Activated T-cell treated with anti-CD3 and anti-CD28 coated beads for 1 hour (primary cell): ENCODE results near the gene PRR19.

Experiments
- DNase-seq: peaks from one replicate; pipeline ENCODE4 v3.0.0-alpha.2; 2020; ENCODE audit warnings: low read depth

The PRR19 gene

GRCh38 chr19:42271045-42271419, 30.9 kb upstream of the PRR19 start:
- DNase-seq: no peak

DNA sequence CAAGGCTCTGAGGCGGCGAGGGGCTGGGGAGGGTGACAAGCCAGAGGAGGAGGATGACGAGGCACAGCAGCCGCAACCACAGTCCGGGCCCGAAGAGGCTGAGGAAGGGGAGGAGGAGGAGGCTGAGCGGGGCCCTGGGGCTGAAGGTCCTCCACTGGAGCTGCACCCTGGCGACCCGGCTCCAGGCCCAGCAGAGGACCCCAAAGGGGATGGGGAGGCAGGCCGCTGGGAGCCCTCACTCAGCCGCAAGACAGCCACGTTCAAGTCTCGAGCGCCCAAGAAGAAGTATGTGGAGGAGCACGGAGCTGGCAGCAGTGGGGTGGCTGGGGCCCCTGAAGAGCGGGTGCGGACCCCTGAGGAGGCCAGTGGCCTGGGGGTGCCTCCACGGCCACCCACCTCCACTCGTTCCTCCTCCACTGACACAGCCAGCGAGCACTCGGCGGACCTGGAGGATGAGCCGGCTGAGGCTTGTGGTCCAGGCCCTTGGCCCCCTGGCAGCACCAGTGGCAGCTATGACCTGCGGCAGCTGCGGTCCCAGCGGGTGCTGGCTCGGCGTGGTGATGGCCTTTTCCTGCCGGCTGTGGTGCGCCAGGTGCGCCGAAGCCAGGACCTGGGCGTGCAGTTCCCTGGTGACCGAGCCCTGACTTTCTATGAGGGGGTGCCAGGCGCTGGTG, 29.9 kb upstream of the PRR19 start:
- no peak for DNase-seq

GRCh38 chr19:42272535-42272897, 29.4 kb upstream of the PRR19 start:
- no peak for DNase-seq

DNA sequence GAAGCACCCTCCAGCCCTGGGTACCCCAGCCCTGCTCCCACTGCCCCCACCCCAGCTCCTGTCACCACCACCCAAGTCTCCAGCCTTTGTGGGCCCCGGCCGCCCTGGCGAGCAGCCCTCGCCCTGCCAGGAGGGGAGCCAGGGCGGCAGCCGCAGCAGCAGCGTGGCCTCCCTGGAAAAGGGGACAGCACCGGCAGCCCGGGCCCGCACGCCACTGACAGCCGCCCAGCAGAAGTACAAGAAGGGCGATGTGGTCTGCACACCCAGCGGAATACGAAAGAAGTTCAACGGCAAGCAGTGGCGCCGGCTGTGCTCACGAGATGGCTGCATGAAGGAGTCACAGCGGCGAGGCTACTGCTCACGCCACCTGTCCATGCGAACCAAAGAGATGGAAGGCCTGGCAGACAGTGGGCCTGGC, 28.9 kb upstream of the PRR19 start:
- no peak for DNase-seq

DNA sequence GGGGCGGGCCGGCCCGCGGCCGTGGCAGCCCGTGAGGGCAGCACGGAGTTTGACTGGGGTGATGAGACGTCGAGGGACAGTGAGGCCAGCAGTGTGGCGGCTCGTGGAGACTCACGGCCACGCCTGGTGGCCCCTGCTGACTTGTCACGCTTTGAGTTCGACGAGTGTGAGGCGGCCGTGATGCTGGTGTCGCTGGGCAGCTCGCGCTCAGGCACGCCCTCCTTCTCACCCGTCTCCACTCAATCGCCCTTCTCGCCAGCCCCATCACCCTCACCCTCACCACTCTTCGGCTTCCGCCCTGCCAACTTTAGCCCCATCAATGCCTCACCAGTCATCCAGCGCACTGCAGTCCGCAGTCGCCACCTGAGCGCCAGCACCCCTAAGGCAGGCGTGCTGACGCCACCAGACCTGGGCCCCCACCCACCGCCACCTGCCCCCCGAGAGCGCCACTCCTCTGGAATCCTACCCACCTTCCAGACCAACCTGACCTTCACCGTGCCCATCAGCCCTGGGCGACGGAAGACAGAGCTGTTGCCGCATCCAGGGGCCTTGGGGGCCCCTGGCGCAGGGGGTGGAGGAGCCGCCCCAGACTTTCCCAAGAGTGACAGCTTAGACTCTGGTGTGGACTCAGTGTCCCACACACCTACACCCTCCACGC, 28.4 kb upstream of the PRR19 start:
- DNase-seq: no peak

DNA sequence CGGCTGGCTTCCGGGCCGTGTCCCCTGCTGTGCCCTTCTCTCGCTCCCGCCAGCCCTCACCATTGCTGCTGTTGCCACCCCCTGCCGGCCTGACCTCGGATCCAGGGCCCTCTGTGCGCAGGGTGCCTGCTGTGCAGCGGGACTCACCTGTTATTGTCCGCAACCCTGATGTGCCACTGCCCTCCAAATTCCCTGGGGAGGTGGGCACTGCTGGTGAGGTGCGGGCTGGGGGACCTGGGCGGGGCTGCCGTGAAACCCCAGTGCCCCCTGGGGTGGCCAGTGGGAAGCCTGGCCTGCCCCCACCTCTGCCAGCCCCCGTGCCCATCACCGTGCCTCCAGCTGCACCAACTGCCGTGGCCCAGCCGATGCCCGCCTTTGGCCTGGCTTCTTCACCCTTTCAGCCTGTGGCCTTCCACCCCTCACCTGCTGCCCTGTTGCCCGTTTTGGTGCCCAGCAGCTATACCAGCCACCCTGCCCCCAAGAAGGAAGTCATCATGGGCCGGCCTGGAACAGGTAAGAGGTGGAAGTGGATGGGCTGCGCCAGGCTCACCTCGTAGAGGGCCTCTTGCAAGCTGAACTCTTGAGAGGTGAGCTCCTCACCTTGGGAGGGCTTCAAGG, 27.8 kb upstream of the PRR19 start:
- DNase-seq: no peak

GRCh38 chr19:42275103-42275502, 26.8 kb upstream of the PRR19 start:
- DNase-seq: no peak

DNA sequence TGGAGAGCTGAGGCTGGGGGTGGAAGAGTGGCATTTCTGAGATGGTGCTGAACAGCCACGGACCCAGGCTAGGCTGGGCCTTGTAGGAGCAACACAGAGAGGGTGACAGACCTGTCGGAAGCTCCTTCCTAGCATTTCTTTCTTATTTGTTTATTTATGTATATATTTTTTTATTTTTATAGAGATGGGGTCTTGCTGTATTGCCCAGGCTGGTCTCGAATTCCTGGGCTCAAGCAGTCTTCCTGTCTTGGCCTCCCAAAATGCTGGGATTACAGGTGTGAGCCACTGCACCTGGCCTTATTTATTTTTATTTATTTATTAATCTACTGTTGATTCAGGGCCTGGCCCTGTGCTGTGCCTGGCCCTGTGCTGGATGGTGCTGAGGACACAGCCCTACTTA, 26.4 kb upstream of the PRR19 start:
- DNase-seq: no peak

DNA sequence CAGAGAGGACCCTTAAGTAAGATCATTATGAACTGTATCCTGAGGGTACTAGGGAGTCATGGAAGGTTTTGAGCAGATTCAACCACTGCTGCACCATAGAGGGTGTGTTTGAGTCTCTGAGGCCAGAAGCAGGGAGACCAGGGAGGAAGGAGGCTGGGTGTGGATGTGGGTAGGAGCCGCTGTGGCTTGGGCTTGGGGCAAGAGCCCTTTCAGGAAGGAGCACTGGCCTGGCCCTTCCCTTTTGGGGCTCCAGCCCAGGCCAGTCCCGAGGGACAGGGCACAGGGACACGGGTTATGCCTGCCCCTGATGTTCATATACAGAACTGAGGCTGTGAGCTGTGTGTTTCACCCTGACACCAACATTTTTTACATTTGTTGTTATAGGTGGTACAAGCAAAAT, 25.6 kb upstream of the PRR19 start:
- no peak for DNase-seq

GRCh38 chr19:42276821-42277220, 25.1 kb upstream of the PRR19 start:
- no peak for DNase-seq

DNA sequence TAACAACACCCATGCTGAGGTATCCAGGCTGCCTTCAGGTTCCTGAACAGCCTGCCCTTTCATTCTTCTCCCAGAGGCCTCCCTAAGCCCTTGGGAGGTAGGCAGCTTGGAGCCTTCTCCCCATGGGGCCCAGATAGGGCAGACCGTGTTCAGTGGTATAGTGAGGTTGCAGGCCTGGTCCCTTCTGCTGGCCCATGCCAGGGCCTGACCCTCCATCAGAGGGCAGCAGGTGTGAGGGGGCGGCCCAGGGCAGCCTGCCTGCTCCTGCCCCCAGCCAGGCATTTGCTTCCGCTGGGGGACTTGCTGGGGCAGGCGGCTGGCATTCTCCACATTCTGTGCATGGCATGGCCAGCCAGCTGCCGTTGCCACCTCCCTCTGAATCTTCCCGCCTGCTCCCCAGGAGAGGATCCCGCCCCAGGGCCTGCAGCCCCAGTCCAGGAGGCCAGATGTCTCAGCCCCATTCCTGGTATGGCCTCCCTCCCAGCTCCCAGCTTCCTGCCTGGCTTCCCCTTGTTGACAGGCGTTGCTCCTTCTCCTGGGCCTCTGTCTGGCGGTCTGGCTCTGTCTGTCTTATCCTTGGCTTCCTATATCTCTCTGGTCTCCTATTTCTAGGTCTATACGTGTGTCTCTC, 24.0 kb upstream of the PRR19 start:
- no peak for DNase-seq

- no peak for DNase-seq
These were observed 23.3 kb upstream of the PRR19 start for GRCh38 chr19:42278452-42279154.

GRCh38 chr19:42279155-42279901, 22.6 kb upstream of the PRR19 start:
- DNase-seq: no peak

GRCh38 chr19:42279902-42280814, 21.8 kb upstream of the PRR19 start:
- peak; percentile 78 for DNase-seq

DNA sequence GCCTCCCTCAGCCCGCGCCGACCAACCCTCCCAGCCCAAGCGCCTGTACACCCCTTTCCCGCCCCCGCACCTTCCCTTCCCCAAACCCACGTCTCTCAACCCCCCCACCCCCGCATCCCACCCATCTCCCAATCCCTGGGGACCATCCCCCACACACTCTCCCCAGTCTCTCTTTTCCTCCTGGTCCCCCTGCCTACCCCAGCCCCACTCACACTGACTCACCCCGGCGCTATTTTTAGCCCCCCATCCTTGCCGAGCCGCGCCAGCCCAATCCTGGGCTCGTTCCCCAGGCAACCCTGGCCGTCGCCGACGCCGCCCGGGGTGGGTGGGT, 21.2 kb upstream of the PRR19 start:
- no peak for DNase-seq

DNA sequence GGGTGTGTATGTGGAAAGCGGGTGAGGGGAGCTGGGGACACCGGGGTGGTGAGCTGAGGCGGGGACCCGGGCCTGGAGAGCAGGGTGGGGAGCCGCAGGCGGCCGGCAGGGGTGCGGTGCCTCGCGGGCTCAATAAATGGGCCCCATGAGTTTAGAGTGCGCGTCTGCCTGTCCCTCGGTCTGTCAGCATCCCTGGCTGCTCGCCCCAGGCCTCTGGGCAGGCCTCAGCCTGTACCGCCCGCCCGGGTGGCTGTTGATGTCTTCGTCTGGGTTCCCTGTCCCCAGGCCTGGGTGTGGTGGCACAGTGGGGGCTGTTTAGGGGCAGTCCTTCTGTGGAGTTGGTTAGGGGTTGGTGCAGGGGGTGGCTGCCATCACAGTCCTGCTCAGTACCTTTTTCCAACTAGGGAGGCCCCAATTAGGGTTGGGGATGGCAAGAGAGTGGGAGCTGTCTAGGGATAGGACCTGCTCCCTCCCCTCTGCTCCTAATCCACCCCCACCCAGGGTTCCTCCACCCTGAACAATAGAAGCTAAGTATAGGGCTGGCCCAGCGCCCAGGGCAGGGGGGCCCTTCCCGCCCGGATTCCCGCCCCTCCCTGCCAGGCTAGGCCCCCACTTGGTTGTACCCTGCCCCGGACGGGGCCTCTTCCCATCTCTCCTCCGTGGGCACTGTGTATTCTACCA, 20.6 kb upstream of the PRR19 start:
- no peak for DNase-seq

DNA sequence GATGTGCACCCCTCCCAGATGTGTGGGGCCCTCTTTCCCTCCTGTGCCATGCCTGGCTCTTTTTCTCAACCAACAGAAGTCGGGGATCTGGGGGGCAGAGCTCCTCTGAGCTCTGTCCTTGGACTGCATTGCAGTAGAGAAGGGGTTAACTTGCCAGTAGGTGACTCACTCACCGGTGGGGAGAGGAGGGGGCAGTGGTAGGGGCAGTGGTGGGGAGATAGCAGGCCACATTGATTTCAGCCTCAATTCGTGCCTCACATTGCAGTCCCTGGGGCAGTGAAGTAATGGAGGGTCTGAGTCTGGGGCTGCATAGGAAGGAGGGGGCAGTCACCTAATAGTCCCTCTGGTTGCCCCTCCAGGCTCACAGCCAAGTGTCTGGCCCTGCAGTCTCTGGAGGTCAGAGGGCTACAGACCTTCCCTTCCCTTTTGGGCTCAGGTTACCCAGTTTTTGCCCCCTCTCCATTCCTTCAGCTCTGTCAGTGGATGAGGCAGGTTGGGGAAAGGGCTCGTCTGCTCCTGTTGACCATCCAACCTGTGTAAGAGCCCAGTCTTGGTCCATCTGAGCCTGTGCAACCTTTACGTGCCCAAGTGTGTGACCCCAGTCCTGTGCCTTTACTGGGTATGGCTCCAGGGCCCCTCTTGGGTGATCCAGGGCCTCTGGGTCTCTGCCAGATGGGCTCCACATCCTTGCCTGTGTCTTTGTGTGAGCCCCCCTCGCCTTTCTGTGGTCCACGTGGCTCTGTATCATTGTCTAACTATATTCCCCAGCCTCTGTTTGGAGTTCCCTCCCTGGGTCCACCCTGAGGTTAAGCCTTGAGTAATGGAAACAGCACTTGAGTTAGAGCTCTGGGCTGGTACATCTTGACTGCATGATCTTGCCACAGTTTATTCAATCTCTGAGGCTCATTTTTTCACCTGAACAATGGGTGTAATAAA, 19.8 kb upstream of the PRR19 start:
- DNase-seq: no peak

DNA sequence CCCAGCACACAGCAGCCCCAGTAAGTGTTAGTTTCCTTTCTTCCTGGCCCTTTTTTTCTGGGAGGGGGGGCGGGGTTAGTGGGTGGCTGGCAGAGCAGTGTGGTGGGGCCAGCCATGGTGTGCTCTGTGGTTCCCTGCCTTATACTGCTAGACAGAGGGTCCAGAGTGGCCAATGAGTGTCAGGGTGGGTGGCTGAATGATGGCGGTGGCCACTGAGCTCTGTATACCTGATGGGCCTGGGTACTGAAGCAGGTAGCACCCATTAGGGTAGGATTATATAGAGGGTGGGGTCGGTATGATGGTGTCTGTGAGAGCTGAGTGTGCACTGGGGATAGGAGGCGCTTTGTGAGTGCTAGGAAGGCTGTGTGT, 19.1 kb upstream of the PRR19 start:
- no peak for DNase-seq
